ENCODE data around the gene KLF17.

Gene KLF17

DNA sequence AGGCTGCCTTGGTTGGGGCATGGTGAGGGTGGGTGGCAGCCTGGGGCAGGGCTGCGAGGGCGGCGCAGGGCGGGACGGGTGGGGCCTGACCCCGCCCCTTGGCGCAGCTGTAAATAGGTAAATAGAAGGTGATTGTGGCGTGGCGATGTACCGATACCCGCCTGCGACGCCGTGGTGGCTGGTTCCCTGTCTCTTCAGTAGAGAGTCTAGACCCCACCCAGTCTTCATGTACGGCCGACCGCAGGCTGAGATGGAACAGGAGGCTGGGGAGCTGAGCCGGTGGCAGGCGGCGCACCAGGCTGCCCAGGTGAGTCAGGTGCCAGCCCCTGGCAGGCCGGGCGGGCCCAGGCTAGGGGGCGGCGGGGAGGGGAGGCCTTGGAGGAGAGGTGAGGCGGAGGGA is at the start of gene KLF17:
KLF17 (plus strand) TSS at position 140 of the 400 bp plus-strand sequence; CDS start at position 227, 87 bp downstream.
- Histone ChIP-seq H3K27me3 (ENCODE audit: control insufficient read depth, insufficient read depth, low read length) (no peaks in the 10 kb centered on the region), H3K27ac (ENCODE audit: low read depth, low read length) (no peak within 1 kb of the TSS), H3K4me3 (ENCODE audit: low read length) (no peak within 1 kb of the TSS), H3K4me1 (ENCODE audit: control insufficient read depth, insufficient read depth, low read length) (no peaks in the 10 kb centered on the region), H3K9ac (ENCODE audit: low read length) (no peak within 1 kb of the TSS), H3K36me3 (ENCODE audit: control insufficient read depth, insufficient read depth, low read length) (no peaks in the 10 kb centered on the region)

DNA sequence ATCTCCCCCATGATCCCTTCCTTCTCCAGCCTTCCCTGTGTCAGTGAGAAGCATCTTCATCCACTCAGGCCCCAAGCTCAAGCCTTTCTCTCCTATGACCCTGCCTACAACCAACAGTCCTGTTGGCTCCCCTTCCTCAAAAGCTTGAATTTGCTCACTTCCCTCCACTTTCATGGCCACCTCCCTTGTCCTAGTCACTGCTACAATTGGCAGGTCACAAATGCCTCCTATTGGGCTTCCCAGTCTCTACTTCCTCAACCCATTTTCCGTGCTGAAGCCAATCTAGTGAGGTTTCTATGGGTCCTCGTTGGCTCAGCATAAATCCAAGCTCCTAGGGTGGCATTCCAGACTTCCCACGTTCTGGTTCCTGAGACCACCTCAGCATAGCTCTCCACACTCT is 47.2 kb upstream of the KLF17 start:
- no peaks in the 10 kb centered on the region for H3K36me3 ChIP-seq (ENCODE audit: control insufficient read depth, insufficient read depth, low read length)
- H3K27ac ChIP-seq (ENCODE audit: low read depth, low read length): no peak overlapping the region
- H3K4me1 ChIP-seq (ENCODE audit: control insufficient read depth, insufficient read depth, low read length): no peaks in the 10 kb centered on the region
- no peak overlapping the region for H3K4me3 ChIP-seq (ENCODE audit: low read length)
- H3K27me3 ChIP-seq (ENCODE audit: control insufficient read depth, insufficient read depth, low read length): no peaks in the 10 kb centered on the region
- H3K9ac ChIP-seq (ENCODE audit: low read length): no peak overlapping the region

DNA sequence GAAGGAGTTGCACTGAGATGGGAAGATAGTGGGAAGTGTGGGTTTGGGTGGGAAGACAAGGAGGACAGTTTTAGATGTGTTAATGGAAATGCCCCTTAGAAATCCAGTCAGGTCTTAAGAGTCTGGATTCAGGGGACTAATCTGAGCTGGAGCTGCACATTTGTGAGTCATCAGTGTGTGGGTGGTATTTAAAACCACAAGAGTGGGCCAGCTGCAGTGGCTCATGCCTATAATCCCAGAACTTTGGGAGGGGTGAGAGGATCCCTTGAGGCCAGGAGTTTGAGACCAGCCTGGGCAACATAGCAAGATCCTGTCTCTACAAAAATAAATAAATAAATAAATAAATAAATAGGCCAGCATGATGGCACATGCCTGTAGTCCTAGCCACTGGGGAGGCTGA is 46.4 kb upstream of the KLF17 start:
- no peak overlapping the region for H3K27ac ChIP-seq (ENCODE audit: low read depth, low read length)
- no peaks in the 10 kb centered on the region for H3K4me1 ChIP-seq (ENCODE audit: control insufficient read depth, insufficient read depth, low read length)
- no peaks in the 10 kb centered on the region for H3K27me3 ChIP-seq (ENCODE audit: control insufficient read depth, insufficient read depth, low read length)
- H3K4me3 ChIP-seq (ENCODE audit: low read length): no peak overlapping the region
- H3K36me3 ChIP-seq (ENCODE audit: control insufficient read depth, insufficient read depth, low read length): no peaks in the 10 kb centered on the region
- no peak overlapping the region for H3K9ac ChIP-seq (ENCODE audit: low read length)

GRCh38 chr1:44072821-44073220 is 45.8 kb upstream of the KLF17 start:
- Histone ChIP-seq H3K4me1 (ENCODE audit: control insufficient read depth, insufficient read depth, low read length) (no peaks in the 10 kb centered on the region), H3K4me3 (ENCODE audit: low read length) (no peak overlapping the region), H3K27ac (ENCODE audit: low read depth, low read length) (no peak overlapping the region), H3K9ac (ENCODE audit: low read length) (no peak overlapping the region), H3K36me3 (ENCODE audit: control insufficient read depth, insufficient read depth, low read length) (no peaks in the 10 kb centered on the region), H3K27me3 (ENCODE audit: control insufficient read depth, insufficient read depth, low read length) (no peaks in the 10 kb centered on the region)

DNA sequence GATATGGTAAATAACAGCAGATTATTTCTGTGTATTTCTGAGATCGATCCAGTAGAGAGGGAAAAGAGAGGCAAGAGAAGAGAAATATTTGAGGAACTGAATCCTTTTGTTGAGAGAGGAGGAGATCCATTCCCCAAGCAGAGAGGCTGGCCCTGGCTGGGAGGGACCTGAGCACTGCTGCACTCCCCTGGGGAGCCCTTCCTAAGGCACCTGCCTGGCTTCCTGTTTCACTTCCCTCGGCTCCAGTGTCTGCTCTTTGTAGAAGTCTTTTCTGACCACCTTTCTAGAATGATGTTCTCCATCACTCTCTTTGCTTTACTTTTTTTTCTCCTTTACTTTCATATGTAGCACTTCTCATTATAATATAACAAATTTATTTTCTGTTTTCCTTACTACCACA is 45.1 kb upstream of the KLF17 start:
- Histone ChIP-seq H3K27me3 (ENCODE audit: control insufficient read depth, insufficient read depth, low read length) (no peaks in the 10 kb centered on the region), H3K27ac (ENCODE audit: low read depth, low read length) (no peak overlapping the region), H3K4me3 (ENCODE audit: low read length) (no peak overlapping the region), H3K4me1 (ENCODE audit: control insufficient read depth, insufficient read depth, low read length) (no peaks in the 10 kb centered on the region), H3K9ac (ENCODE audit: low read length) (no peak overlapping the region), H3K36me3 (ENCODE audit: control insufficient read depth, insufficient read depth, low read length) (no peaks in the 10 kb centered on the region)

DNA sequence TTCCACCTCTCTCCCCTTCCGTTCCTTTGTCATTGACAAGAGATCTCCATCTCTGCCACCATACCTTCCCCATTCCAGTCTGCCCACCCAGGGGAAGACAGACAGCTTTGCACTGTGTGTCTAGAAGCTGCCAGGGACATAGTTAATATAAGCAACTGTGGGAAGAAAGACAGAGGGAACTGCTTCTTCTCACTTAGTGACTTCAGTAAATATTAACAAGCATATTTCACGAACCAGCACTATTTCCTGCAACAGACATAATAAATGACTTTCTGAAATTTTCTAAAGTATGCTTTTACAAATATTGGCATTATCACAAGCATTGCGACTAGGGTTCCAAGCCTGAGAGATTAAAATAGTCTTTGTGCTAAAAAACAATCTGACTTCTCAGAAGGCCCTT is 44.2 kb upstream of the KLF17 start:
- Histone ChIP-seq H3K9ac (ENCODE audit: low read length) (no peak overlapping the region), H3K4me1 (ENCODE audit: control insufficient read depth, insufficient read depth, low read length) (no peaks in the 10 kb centered on the region), H3K4me3 (ENCODE audit: low read length) (no peak overlapping the region), H3K36me3 (ENCODE audit: control insufficient read depth, insufficient read depth, low read length) (no peaks in the 10 kb centered on the region), H3K27ac (ENCODE audit: low read depth, low read length) (no peak overlapping the region), H3K27me3 (ENCODE audit: control insufficient read depth, insufficient read depth, low read length) (no peaks in the 10 kb centered on the region)

GRCh38 chr1:44076066-44076465 is 42.6 kb upstream of the KLF17 start:
- Histone ChIP-seq H3K9ac (ENCODE audit: low read length) (no peak overlapping the region), H3K4me1 (ENCODE audit: control insufficient read depth, insufficient read depth, low read length) (no peaks in the 10 kb centered on the region), H3K4me3 (ENCODE audit: low read length) (no peak overlapping the region), H3K27ac (ENCODE audit: low read depth, low read length) (no peak overlapping the region), H3K36me3 (ENCODE audit: control insufficient read depth, insufficient read depth, low read length) (no peaks in the 10 kb centered on the region), H3K27me3 (ENCODE audit: control insufficient read depth, insufficient read depth, low read length) (no peaks in the 10 kb centered on the region)

DNA sequence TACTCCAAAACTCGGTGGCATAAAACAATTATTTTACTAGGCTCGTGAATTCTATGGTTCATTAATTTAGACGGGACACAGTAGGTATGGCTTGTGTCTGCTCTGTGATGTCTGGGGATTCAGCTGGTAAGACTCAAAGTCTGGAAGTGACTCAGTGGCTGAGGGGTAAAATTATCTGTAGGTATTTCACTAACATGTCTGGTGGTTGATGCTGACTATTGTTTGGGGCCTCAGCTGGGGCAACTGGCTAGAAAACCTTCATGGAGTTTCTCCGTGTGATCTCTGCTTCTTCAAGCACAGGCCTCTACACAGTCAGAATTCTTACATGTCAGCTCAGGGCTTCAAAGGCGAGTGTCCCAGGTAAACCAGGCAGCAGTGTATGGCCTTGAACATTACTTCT is 41.2 kb upstream of the KLF17 start:
- Histone ChIP-seq H3K36me3 (ENCODE audit: control insufficient read depth, insufficient read depth, low read length) (no peaks in the 10 kb centered on the region), H3K4me3 (ENCODE audit: low read length) (no peak overlapping the region), H3K4me1 (ENCODE audit: control insufficient read depth, insufficient read depth, low read length) (no peaks in the 10 kb centered on the region), H3K27me3 (ENCODE audit: control insufficient read depth, insufficient read depth, low read length) (no peaks in the 10 kb centered on the region), H3K27ac (ENCODE audit: low read depth, low read length) (no peak overlapping the region), H3K9ac (ENCODE audit: low read length) (no peak overlapping the region)

DNA sequence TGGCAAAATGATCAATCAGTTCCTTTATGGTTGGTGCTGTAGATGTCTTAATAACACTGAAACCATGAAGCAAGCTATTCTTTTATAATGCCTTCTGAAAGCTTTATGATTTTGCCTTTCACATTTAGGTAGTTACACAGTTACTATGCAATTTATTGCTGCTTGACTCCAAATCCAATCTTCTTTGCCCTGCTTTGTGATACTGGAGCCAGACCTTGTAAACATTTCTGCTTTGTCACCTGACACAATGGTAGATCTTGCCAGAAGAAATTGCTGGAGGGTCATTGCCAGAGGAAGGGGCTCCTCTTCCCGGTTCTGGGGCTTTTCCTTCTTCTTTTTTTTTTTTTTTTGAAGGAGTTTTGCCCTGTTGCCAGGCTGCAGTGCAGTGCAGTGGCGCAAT is 40.5 kb upstream of the KLF17 start:
- Histone ChIP-seq H3K4me1 (ENCODE audit: control insufficient read depth, insufficient read depth, low read length) (no peaks in the 10 kb centered on the region), H3K27me3 (ENCODE audit: control insufficient read depth, insufficient read depth, low read length) (no peaks in the 10 kb centered on the region), H3K9ac (ENCODE audit: low read length) (no peak overlapping the region), H3K4me3 (ENCODE audit: low read length) (no peak overlapping the region), H3K27ac (ENCODE audit: low read depth, low read length) (no peak overlapping the region), H3K36me3 (ENCODE audit: control insufficient read depth, insufficient read depth, low read length) (no peaks in the 10 kb centered on the region)

GRCh38 chr1:44079566-44079965 is 39.1 kb upstream of the KLF17 start:
- H3K36me3 ChIP-seq (ENCODE audit: control insufficient read depth, insufficient read depth, low read length): no peaks in the 10 kb centered on the region
- H3K4me3 ChIP-seq (ENCODE audit: low read length): no peak overlapping the region
- H3K27ac ChIP-seq (ENCODE audit: low read depth, low read length): no peak overlapping the region
- H3K27me3 ChIP-seq (ENCODE audit: control insufficient read depth, insufficient read depth, low read length): no peaks in the 10 kb centered on the region
- H3K4me1 ChIP-seq (ENCODE audit: control insufficient read depth, insufficient read depth, low read length): no peaks in the 10 kb centered on the region
- no peak overlapping the region for H3K9ac ChIP-seq (ENCODE audit: low read length)

GRCh38 chr1:44084998-44085675 is 33.5 kb upstream of the KLF17 start:
- Histone ChIP-seq H3K36me3 (ENCODE audit: control insufficient read depth, insufficient read depth, low read length) (no peaks in the 10 kb centered on the region), H3K9ac (ENCODE audit: low read length) (no peak overlapping the region), H3K4me1 (ENCODE audit: control insufficient read depth, insufficient read depth, low read length) (no peaks in the 10 kb centered on the region), H3K27ac (ENCODE audit: low read depth, low read length) (no peak overlapping the region), H3K4me3 (ENCODE audit: low read length) (no peak overlapping the region), H3K27me3 (ENCODE audit: control insufficient read depth, insufficient read depth, low read length) (no peaks in the 10 kb centered on the region)

- Histone ChIP-seq H3K27ac (ENCODE audit: low read depth, low read length) (no peak overlapping the region), H3K27me3 (ENCODE audit: control insufficient read depth, insufficient read depth, low read length) (no peaks in the 10 kb centered on the region), H3K9ac (ENCODE audit: low read length) (no peak overlapping the region), H3K36me3 (ENCODE audit: control insufficient read depth, insufficient read depth, low read length) (no peaks in the 10 kb centered on the region), H3K4me3 (ENCODE audit: low read length) (no peak overlapping the region), H3K4me1 (ENCODE audit: control insufficient read depth, insufficient read depth, low read length) (no peaks in the 10 kb centered on the region)
Observed at GRCh38 chr1:44086692-44087474, 31.7 kb upstream of the KLF17 start.

Data from rectal smooth muscle tissue (tissue), 1 donor.